A673 (cell line): ENCODE results near the gene ARSI. TPM values are rescaled to one million over a fixed set of nuclear protein-coding genes. Genes with fewer than 3 reads are reported as not detected.

ENCODE experiments used
- BruUV-seq: library from RNA; stranded (reverse); fragments of 400-500 nt; replicated peaks from 2 replicates; lab custom pipeline; 2021; lab: Mats Ljungman, UMichigan
- CTCF ChIA-PET: fragments of 300-600 bp; sonication (Branson Sonifier 250); formaldehyde crosslinking; loops from one replicate; lab custom pipeline; 2022; ENCODE audit warnings: antibody characterized with exemption; lab: Charles Lee
- POLR2A ChIA-PET: fragments of 300-600 bp; sonication (Branson Sonifier 250); formaldehyde crosslinking; loops from one replicate; lab custom pipeline; 2022; ENCODE audit warnings: antibody characterized with exemption; ENCODE audit not compliant: low non-redundant PET; lab: Charles Lee
- DNase-seq: peaks from one replicate; pipeline ENCODE4 v3.0.0-alpha.2; 2015; ENCODE audit warnings: low spot score
- H3K27ac ChIP-seq: fragments of 200-600 bp; sonication (generic); 2 replicates; pipeline ENCODE4 v1.5.1; 2016; ENCODE audit warnings: mixed run types, low read depth, mild to moderate bottlenecking, mixed read lengths, antibody characterized with exemption, low read length; ENCODE audit not compliant: poor library complexity, severe bottlenecking
- H3K27me3 ChIP-seq: fragments of 200-600 bp; sonication (generic); replicated peaks from 2 replicates; pipeline ENCODE4 v1.6.1; 2017; ENCODE audit warnings: mixed run types, low read depth, mild to moderate bottlenecking, mixed read lengths, antibody characterized with exemption, low read length; ENCODE audit not compliant: insufficient read depth, poor library complexity
- H3K36me3 ChIP-seq: fragments of 200-600 bp; sonication (generic); 2 replicates; pipeline ENCODE4 v1.6.1; 2016; ENCODE audit warnings: mixed run types, mild to moderate bottlenecking, mixed read lengths, antibody characterized with exemption, low read length; ENCODE audit not compliant: insufficient read depth, poor library complexity, severe bottlenecking
- H3K4me1 ChIP-seq: fragments of 200-600 bp; sonication (generic); 2 replicates; pipeline ENCODE4 v1.6.1; 2017; ENCODE audit warnings: mixed run types, mild to moderate bottlenecking, mixed read lengths, antibody characterized with exemption, low read length; ENCODE audit not compliant: insufficient read depth, poor library complexity, severe bottlenecking
- H3K4me3 ChIP-seq: fragments of 200-600 bp; sonication (generic); 2 replicates; pipeline ENCODE4 v1.5.1; 2016; ENCODE audit warnings: low read depth, mixed run types, mild to moderate bottlenecking, mixed read lengths, low read length; ENCODE audit not compliant: poor library complexity, severe bottlenecking
- H3K9me3 ChIP-seq: fragments of 200-600 bp; sonication (generic); 2 replicates; pipeline ENCODE4 v1.6.1; 2016; ENCODE audit warnings: mixed run types, low read depth, mild to moderate bottlenecking, mixed read lengths, antibody characterized with exemption, low read length; ENCODE audit not compliant: poor library complexity, severe bottlenecking
- CTCF ChIP-seq: fragments of 300-800, 200-600 bp; sonication (generic); conservative IDR thresholded peaks from 2 replicates; pipeline ENCODE4 v1.5.1; 2017; ENCODE audit warnings: low read depth, mild to moderate bottlenecking, antibody characterized with exemption, low read length, moderate library complexity, mixed read lengths
- EZH2 ChIP-seq: fragments of 200-600 bp; sonication (generic); IDR thresholded peaks from 2 replicates; pipeline ENCODE4 v1.6.1; 2017; ENCODE audit warnings: borderline replicate concordance, low read depth, mild to moderate bottlenecking, mixed read lengths, antibody characterized with exemption, low read length; ENCODE audit not compliant: poor library complexity, severe bottlenecking
- intact Hi-C: fragments of 100-400 bp; cut with micrococcal nuclease; formaldehyde crosslinking; loops from one replicate; pipeline ENCODE4 v1.10.0; 2022; ENCODE audit not compliant: unreplicated experiment
- total RNA-seq: library from RNA; stranded (reverse); gene quantifications from 2 replicates; pipeline ENCODE4 v1.2.3, GENCODE V29; 2021

Gene ARSI
- total RNA-seq, 1 experiment from 2014 or later = 0.30 TPM

DNA sequence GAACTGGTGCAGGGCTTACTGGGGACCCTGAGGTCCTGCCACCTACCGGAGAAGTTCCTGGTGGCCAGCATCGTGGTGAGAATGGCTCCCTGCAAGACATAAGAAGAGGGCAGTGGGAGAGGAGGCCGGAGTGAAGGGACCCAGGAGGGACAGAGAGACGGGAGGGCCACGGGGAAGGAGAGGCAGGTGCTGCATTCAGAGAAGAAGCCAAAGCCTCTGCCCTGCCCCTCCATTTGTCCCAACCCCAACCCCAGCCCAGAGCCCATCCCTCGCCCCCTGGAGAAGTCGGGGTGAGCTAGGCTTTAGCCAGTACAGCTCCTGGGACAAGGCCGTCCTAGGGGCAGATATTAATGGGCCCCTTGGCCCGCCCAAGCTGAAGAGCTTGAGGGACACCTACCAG lies 55.0 kb downstream of the ARSI start:
- DNase-seq = no peak
- no peaks in the 10 kb centered on the region for H3K4me1 ChIP-seq
- TF ChIP-seq CTCF (no peak), EZH2 (no peak)
- H3K27ac ChIP-seq = no peak overlapping the region
- CTCF ChIA-PET = no interaction called here
- H3K4me3 ChIP-seq = no peak overlapping the region
- H3K9me3 ChIP-seq = no peaks in the 10 kb centered on the region
- H3K36me3 ChIP-seq = no peaks in the 10 kb centered on the region
- BruUV-seq = no TSS peak
- intact Hi-C loops = no loop called here
- POLR2A ChIA-PET = no interaction called here
- no peaks in the 10 kb centered on the region for H3K27me3 ChIP-seq

DNA sequence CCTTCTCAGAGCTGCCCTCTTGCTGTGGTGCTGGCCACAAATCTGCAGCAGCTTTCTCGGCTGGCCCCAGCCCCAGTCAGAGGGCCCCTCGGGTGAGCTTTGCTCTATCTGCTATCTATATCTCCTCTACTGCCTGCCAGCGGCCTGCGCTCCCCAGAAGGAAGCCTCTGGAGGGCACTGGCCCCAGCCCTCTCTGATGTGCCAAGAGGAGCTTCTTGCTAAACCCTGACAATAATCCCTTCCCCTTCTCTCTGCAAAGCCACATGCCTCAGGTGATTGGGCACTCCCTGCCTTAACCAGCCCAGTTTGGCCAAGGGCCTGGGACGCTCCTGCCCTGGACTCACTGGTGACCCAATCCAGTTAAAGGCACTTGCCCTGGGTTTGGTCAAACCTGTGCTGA lies 55.9 kb downstream of the ARSI start:
- DNase-seq = no peak
- Histone ChIP-seq H3K4me3 (no peak overlapping the region), H3K4me1 (no peaks in the 10 kb centered on the region), H3K36me3 (no peaks in the 10 kb centered on the region), H3K27me3 (no peaks in the 10 kb centered on the region), H3K9me3 (no peaks in the 10 kb centered on the region), H3K27ac (no peak overlapping the region)
- no TSS peak for BruUV-seq
- TF ChIP-seq EZH2 = no peak
- no peak for TF ChIP-seq CTCF
- CTCF ChIA-PET = no interaction called here
- POLR2A ChIA-PET = no interaction called here
- intact Hi-C loops = no loop called here

DNA sequence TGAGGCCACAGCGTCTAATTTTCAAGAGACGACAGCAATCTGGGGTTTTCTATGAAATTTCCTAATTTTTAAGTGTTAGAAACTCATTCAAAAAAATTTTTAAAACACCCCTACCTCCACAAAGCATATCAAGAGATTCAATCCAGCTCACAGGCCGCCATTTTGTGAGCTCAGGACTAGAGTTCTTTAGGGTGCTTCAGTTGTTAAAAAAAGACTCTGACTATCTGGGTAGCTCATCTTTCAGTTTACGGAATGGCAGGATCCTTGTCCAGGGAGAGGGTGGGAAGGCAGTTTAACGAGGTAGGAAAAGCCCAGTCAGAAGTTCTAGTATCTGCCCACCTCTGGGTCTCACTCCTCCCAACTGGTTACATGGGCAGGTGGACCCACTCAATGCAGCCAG lies 56.3 kb downstream of the ARSI start:
- Histone ChIP-seq H3K36me3 (no peaks in the 10 kb centered on the region), H3K27ac (no peak overlapping the region), H3K4me3 (no peak overlapping the region), H3K9me3 (no peaks in the 10 kb centered on the region), H3K27me3 (no peaks in the 10 kb centered on the region), H3K4me1 (no peaks in the 10 kb centered on the region)
- ChIA-PET CTCF (no interaction called here), POLR2A (no interaction called here)
- intact Hi-C loops = no loop called here
- no peak for DNase-seq
- no TSS peak for BruUV-seq
- TF ChIP-seq CTCF (no peak), EZH2 (no peak)

Other genes with a start within 250 kb of the ARSI start
- gene CSF1R, start 216.4 kb downstream of the ARSI start, total RNA-seq = not detected in 2 replicates
- 25.9 and 58.3 TPM in 2 replicates for gene PDGFRB, start 147.1 kb downstream of the ARSI start, total RNA-seq
- gene CDX1, start 136.1 kb downstream of the ARSI start, total RNA-seq = not detected in 2 replicates
- gene SLC6A7, start 112.8 kb downstream of the ARSI start, total RNA-seq = not detected in 2 replicates
- gene CAMK2A, start 13.1 kb downstream of the ARSI start, total RNA-seq = not detected in 2 replicates
- gene TCOF1, start 54.8 kb upstream of the ARSI start, total RNA-seq = 109 TPM in 2 replicates
- not detected in 2 replicates for gene CD74, start 110.0 kb upstream of the ARSI start, total RNA-seq
- gene RPS14, start 146.8 kb upstream of the ARSI start, total RNA-seq = 1,789 and 1,909 TPM in 2 replicates
- gene NDST1, start 205.2 kb upstream of the ARSI start, total RNA-seq = 44.0 and 46.7 TPM in 2 replicates